Right atrium auricular region (tissue), 2 donors: ENCODE measurements around the gene SCIMP. TPM values are rescaled to one million over a fixed set of nuclear protein-coding genes. Genes with fewer than 3 reads are reported as not detected.

Experiments
- DNase-seq: peaks from one replicate; pipeline ENCODE4 v3.0.0-alpha.2; 2019; ENCODE audit warnings: low spot score
- H3K27ac ChIP-seq, 2 donors: fragments of 200-600 bp; sonication (generic); 1 replicate in 1 of 2; 2 replicates in 1 of 2; pipeline ENCODE4 v1.5.1; 2016 to 2019
- H3K27me3 ChIP-seq, 2 donors: fragments of 200-600 bp; sonication (generic); one replicate each; pipeline versions ENCODE4 v1.5.1 to v1.6.0; 2017 to 2019
- H3K36me3 ChIP-seq: fragments of 200-600 bp; sonication (generic); one replicate; pipeline ENCODE4 v1.5.1; 2016
- H3K4me1 ChIP-seq, 2 donors: fragments of 200-600 bp; sonication (generic); one replicate each; pipeline versions ENCODE4 v1.5.1 to v1.6.0; 2017 to 2019
- H3K4me3 ChIP-seq, 2 donors: fragments of 200-600 bp; sonication (generic); 1 replicate in 1 of 2; 2 replicates in 1 of 2; pipeline ENCODE4 v1.5.1; 2017 to 2019; ENCODE audit warnings: mild to moderate bottlenecking in 1 of 2, moderate library complexity in 1 of 2
- H3K9me3 ChIP-seq, 2 donors: fragments of 200-600 bp; sonication (generic); one replicate each; pipeline ENCODE4 v1.5.1; 2019
- total RNA-seq, 2 donors: library from RNA; depleted of rRNA; stranded (reverse); fragments of >200 nt; gene quantifications; one replicate each; pipeline ENCODE4 v1.1.0, GENCODE V29; 2016
- TF ChIP-seq, protein P1 (sequence below), 2 donors: fragments of 200-600 bp; sonication (generic); IDR thresholded peaks; one replicate each; pipeline ENCODE4 v1.5.1; 2019; ENCODE audit warnings: antibody characterized with exemption in 2 of 2

Gene SCIMP
- total RNA-seq, 2 donors from 2014 or later: 1.1 to 2.8 TPM

DNA sequence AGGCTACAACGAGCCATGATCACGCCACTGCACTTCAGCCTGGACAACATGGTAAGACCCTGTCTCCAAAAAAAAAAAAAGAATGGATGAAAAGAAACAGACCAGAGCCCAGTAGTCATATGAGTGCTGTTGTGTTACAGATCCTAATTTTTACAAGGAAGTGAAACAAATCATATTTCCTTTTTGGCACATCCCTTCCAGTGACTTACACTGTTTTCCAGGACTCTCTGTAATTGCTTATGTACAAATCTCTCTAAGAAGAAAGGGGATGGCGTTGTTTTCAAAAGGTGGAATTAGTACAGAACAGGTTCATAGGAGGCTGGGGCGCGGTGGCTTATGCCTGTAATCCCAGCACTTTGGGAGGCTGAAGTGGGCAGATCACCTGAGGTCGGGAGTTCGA, 23.2 kb downstream of the SCIMP start:
- H3K4me3 ChIP-seq: no peak overlapping the region
- H3K27ac ChIP-seq: peak overlapping the region in 1 of 2 donors; percentile 45
- no peak for DNase-seq
- TF ChIP-seq, protein P1, sequence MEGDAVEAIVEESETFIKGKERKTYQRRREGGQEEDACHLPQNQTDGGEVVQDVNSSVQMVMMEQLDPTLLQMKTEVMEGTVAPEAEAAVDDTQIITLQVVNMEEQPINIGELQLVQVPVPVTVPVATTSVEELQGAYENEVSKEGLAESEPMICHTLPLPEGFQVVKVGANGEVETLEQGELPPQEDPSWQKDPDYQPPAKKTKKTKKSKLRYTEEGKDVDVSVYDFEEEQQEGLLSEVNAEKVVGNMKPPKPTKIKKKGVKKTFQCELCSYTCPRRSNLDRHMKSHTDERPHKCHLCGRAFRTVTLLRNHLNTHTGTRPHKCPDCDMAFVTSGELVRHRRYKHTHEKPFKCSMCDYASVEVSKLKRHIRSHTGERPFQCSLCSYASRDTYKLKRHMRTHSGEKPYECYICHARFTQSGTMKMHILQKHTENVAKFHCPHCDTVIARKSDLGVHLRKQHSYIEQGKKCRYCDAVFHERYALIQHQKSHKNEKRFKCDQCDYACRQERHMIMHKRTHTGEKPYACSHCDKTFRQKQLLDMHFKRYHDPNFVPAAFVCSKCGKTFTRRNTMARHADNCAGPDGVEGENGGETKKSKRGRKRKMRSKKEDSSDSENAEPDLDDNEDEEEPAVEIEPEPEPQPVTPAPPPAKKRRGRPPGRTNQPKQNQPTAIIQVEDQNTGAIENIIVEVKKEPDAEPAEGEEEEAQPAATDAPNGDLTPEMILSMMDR (IDR thresholded peaks at IDR 0.05): no peak
- H3K27me3 ChIP-seq: no peaks in the 10 kb centered on the region
- H3K36me3 ChIP-seq: peaks cover 13% of the 10 kb centered on the region
- H3K9me3 ChIP-seq: no peaks in the 10 kb centered on the region
- H3K4me1 ChIP-seq: no peaks in the 10 kb centered on the region

DNA sequence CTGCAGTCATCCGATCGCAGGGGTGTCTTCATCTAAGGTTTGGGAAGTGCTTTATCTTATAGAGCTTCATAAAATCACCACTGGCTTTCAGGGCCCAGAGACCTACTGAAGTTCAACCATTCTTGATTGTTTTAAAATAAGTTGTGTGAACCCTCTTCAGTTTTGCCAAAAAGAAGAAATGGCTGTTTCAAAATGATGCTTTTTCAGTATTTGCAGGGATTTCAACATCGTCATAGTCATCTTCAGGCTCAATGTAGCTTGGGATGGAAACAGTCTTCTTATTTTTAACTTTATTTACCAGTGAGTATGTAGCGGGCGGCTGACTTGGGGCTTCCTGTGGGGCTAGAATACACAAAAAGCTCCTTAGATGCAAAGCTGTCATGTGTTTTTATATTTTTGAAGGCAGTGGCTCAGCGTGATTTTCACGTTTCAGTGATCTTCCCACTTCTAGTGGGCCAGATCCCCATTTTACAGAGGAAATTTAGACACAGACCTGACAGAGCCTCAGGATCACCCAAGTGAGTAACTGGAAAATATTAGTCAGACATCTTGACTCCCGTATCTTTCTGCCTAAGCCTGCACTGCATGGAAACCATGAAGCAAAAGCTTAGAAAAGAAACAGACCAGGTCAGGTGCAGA, 23.9 kb downstream of the SCIMP start:
- H3K27ac ChIP-seq: peak overlapping the region in 1 of 2 donors; percentile 45
- no peaks in the 10 kb centered on the region for H3K27me3 ChIP-seq
- no peak for DNase-seq
- TF ChIP-seq, protein P1 (IDR thresholded peaks at IDR 0.05): no peak
- no peaks in the 10 kb centered on the region for H3K9me3 ChIP-seq
- no peak overlapping the region for H3K4me3 ChIP-seq
- no peaks in the 10 kb centered on the region for H3K4me1 ChIP-seq
- peaks cover 9% of the 10 kb centered on the region for H3K36me3 ChIP-seq

DNA sequence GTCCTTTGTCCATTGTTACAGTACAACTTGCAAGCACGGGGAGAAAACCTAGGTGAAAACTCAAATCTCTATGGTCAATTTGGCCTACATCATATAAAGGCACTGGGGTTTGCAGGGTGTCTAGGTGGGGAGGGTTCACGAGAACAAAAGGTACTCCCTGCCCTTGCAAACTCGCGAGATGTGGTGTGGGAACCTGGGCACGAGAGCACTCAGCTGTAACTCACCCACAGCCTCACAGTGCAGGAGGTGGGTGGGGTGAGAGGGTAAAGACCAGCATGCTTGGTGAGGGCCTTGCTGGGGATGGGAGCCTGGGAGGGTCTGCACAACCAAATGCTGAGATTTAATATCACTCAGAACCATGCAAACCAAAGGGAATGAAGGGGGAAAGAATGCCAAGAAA, 24.6 kb downstream of the SCIMP start:
- Histone ChIP-seq H3K4me3 (no peak overlapping the region), H3K27ac (no peak overlapping the region), H3K9me3 (no peaks in the 10 kb centered on the region), H3K36me3 (peaks cover 2% of the 10 kb centered on the region), H3K4me1 (no peaks in the 10 kb centered on the region), H3K27me3 (no peaks in the 10 kb centered on the region)
- TF ChIP-seq, protein P1 (IDR thresholded peaks at IDR 0.05): no peak
- no peak for DNase-seq

DNA sequence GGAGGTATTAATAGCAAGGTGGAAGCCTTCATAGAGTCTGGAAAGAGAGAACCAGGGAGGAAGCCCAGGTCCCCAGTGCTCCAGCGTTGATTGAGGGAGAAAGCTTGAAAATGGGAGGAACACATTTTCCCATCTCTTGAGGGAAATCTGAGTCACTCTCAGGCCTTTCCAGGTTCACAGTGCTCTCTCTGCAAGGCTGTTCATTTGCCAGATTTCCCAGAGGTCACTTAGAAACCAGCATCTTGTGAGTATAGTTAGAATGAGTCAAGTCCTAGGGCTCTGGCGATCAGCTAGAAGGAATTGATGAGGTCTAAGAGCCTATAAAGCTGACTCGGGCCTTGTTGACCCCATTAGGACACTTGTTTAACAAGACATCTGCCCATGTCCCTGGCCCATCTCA, 25.3 kb downstream of the SCIMP start:
- Histone ChIP-seq H3K9me3 (no peaks in the 10 kb centered on the region), H3K4me1 (no peaks in the 10 kb centered on the region), H3K4me3 (no peak overlapping the region), H3K27me3 (no peaks in the 10 kb centered on the region), H3K27ac (no peak overlapping the region), H3K36me3 (no peaks in the 10 kb centered on the region)
- no peak for DNase-seq
- TF ChIP-seq, protein P1 (IDR thresholded peaks at IDR 0.05): no peak

DNA sequence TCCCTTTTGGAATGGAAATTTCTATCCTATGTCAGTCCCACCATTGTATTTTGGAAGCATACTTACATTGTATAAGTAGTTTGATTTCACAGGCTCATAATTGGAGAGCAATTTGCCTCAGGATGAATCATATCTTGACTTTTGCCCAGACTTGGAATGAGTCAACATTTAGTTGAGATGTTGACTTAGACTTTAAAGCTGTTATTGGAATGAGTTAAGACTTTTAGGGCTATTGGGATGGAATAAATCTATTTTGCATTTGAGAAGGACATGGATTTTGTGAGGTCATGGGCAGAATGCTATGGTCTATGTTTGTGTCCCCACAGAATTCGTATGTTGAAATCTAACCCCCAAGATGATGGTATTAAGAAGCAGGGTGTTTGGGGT, 30.8 kb downstream of the SCIMP start:
- TF ChIP-seq, protein P1 (IDR thresholded peaks at IDR 0.05): no peak
- DNase-seq: no peak
- Histone ChIP-seq H3K9me3 (no peaks in the 10 kb centered on the region), H3K4me3 (no peak overlapping the region), H3K27ac (no peak overlapping the region), H3K27me3 (no peaks in the 10 kb centered on the region), H3K36me3 (no peaks in the 10 kb centered on the region), H3K4me1 (no peaks in the 10 kb centered on the region)
